ENCODE results near the gene FHL5. TPM values are rescaled to one million over a fixed set of nuclear protein-coding genes. Genes with fewer than 3 reads are reported as not detected.
"Not testable (repeated sequence)": the region's sequence is repeated elsewhere in the genome, so short reads cannot be mapped to it uniquely, and the experiment has no call there.

Gene FHL5
- total RNA-seq, 1 experiment from 2014 or later = not detected

GRCh38 chr6:96545882-96546281 is 17.0 kb upstream of the FHL5 start:
- Mint-ChIP-seq H3K9me3 (ENCODE audit: unreplicated experiment) (no peaks in the 10 kb centered on the region), H3K27ac (ENCODE audit: unreplicated experiment) (no peak overlapping the region), H3K27me3 (ENCODE audit: insufficient read depth, unreplicated experiment) (no peaks in the 10 kb centered on the region), H3K36me3 (ENCODE audit: insufficient read depth, unreplicated experiment) (peaks cover 30% of the 10 kb centered on the region), H3K4me1 (ENCODE audit: low read depth, unreplicated experiment) (no peaks in the 10 kb centered on the region), H3K4me3 (ENCODE audit: unreplicated experiment) (no peak overlapping the region)
- CTCF ChIA-PET = interaction anchor here (0.6 kb wide), 1 partner anchor 415 kb away, joined by 3 read pairs; no protein-coding TSS in a partner anchor
- TF ChIP-seq, protein P1, sequence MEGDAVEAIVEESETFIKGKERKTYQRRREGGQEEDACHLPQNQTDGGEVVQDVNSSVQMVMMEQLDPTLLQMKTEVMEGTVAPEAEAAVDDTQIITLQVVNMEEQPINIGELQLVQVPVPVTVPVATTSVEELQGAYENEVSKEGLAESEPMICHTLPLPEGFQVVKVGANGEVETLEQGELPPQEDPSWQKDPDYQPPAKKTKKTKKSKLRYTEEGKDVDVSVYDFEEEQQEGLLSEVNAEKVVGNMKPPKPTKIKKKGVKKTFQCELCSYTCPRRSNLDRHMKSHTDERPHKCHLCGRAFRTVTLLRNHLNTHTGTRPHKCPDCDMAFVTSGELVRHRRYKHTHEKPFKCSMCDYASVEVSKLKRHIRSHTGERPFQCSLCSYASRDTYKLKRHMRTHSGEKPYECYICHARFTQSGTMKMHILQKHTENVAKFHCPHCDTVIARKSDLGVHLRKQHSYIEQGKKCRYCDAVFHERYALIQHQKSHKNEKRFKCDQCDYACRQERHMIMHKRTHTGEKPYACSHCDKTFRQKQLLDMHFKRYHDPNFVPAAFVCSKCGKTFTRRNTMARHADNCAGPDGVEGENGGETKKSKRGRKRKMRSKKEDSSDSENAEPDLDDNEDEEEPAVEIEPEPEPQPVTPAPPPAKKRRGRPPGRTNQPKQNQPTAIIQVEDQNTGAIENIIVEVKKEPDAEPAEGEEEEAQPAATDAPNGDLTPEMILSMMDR (IDR thresholded peaks at IDR 0.05; ENCODE audit: insufficient read depth in 1 of 2, low read depth in 1 of 2, low read length in 1 of 2, severe bottlenecking in 1 of 2, unreplicated experiment in 1 of 2) = no peak
- no peaks in the 10 kb centered on the region; the same call in 1 of the 2 replicates for H3K36me3 ChIP-seq (ENCODE audit: control insufficient read depth, insufficient read depth, low read length)
- POLR2A ChIA-PET = no interaction called here
- H3K27me3 ChIP-seq (replicated peaks; ENCODE audit: control insufficient read depth, insufficient read depth, low read length) = no peaks in the 10 kb centered on the region
- no TSS peak for BruUV-seq (replicated peaks)
- H3K4me3 ChIP-seq (ENCODE audit: low read depth, low read length) = no peak overlapping the region
- intact Hi-C loops (cut with micrococcal nuclease; ENCODE audit: unreplicated experiment) = no loop called here
- H3K9me3 ChIP-seq = no peaks in the 10 kb centered on the region
- no peak for DNase-seq
- no peaks in the 10 kb centered on the region for H3K4me1 ChIP-seq

DNA sequence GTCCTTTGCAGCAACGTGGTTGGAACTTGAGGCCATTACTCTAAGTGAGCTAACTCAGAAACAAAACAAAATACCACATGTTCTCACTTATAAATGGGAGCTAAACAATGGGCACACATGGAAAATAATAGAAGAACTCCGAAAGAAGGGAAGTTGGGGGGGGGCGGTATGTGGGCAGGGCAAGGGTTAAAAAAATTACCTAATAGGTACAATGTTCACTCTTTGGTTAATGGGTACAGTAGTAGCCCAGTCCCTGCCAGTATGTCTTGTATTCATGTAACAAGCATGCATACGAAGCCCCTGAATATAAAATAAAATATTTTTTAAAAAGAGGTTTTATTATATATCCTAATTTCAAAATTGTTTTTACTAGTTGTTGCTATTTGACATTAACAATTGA is 15.3 kb upstream of the FHL5 start:
- POLR2A ChIA-PET = no interaction called here
- Mint-ChIP-seq H3K4me1 (ENCODE audit: low read depth, unreplicated experiment) (no peaks in the 10 kb centered on the region), H3K27ac (ENCODE audit: unreplicated experiment) (no peak overlapping the region), H3K36me3 (ENCODE audit: insufficient read depth, unreplicated experiment) (peaks cover 30% of the 10 kb centered on the region), H3K4me3 (ENCODE audit: unreplicated experiment) (no peak overlapping the region), H3K9me3 (ENCODE audit: unreplicated experiment) (no peaks in the 10 kb centered on the region), H3K27me3 (ENCODE audit: insufficient read depth, unreplicated experiment) (no peaks in the 10 kb centered on the region)
- Histone ChIP-seq H3K4me1 (no peaks in the 10 kb centered on the region), H3K4me3 (ENCODE audit: low read depth, low read length) (no peak overlapping the region), H3K9me3 (no peaks in the 10 kb centered on the region), H3K27me3 (replicated peaks; ENCODE audit: control insufficient read depth, insufficient read depth, low read length) (no peaks in the 10 kb centered on the region), H3K36me3 (ENCODE audit: control insufficient read depth, insufficient read depth, low read length) (no peaks in the 10 kb centered on the region; the same call in 1 of the 2 replicates)
- no peak for DNase-seq
- TF ChIP-seq, protein P1 (IDR thresholded peaks at IDR 0.05; ENCODE audit: insufficient read depth in 1 of 2, low read depth in 1 of 2, low read length in 1 of 2, severe bottlenecking in 1 of 2, unreplicated experiment in 1 of 2) = no peak
- CTCF ChIA-PET = interaction anchor here (0.7 kb wide), 1 partner anchor 422 kb away, joined by 3 read pairs; no protein-coding TSS in a partner anchor
- intact Hi-C loops (cut with micrococcal nuclease; ENCODE audit: unreplicated experiment) = no loop called here
- no TSS peak for BruUV-seq (replicated peaks)

- no peak overlapping the region for H3K27ac Mint-ChIP-seq (ENCODE audit: unreplicated experiment)
- no peaks in the 10 kb centered on the region for H3K27me3 Mint-ChIP-seq (ENCODE audit: insufficient read depth, unreplicated experiment)
- POLR2A ChIA-PET = no interaction called here
- peaks cover 25% of the 10 kb centered on the region for H3K36me3 Mint-ChIP-seq (ENCODE audit: insufficient read depth, unreplicated experiment)
- no peaks in the 10 kb centered on the region for H3K4me1 Mint-ChIP-seq (ENCODE audit: low read depth, unreplicated experiment)
- intact Hi-C loops (cut with micrococcal nuclease; ENCODE audit: unreplicated experiment) = no loop called here
- H3K4me3 ChIP-seq (ENCODE audit: low read depth, low read length) = no peak overlapping the region
- no peak for DNase-seq
- no peaks in the 10 kb centered on the region for H3K9me3 ChIP-seq
- H3K36me3 ChIP-seq (ENCODE audit: control insufficient read depth, insufficient read depth, low read length) = no peaks in the 10 kb centered on the region
- H3K27me3 ChIP-seq (replicated peaks; ENCODE audit: control insufficient read depth, insufficient read depth, low read length) = no peaks in the 10 kb centered on the region
- CTCF ChIA-PET = no interaction called here
- TF ChIP-seq, protein P1 (IDR thresholded peaks at IDR 0.05; ENCODE audit: insufficient read depth in 1 of 2, low read depth in 1 of 2, low read length in 1 of 2, severe bottlenecking in 1 of 2, unreplicated experiment in 1 of 2) = no peak
- H3K9me3 Mint-ChIP-seq (ENCODE audit: unreplicated experiment) = no peaks in the 10 kb centered on the region
- H3K4me1 ChIP-seq = no peaks in the 10 kb centered on the region
- BruUV-seq (replicated peaks) = no TSS peak
- no peak overlapping the region for H3K4me3 Mint-ChIP-seq (ENCODE audit: unreplicated experiment)
These were observed 8.4 kb upstream of the FHL5 start for GRCh38 chr6:96554558-96554957.

DNA sequence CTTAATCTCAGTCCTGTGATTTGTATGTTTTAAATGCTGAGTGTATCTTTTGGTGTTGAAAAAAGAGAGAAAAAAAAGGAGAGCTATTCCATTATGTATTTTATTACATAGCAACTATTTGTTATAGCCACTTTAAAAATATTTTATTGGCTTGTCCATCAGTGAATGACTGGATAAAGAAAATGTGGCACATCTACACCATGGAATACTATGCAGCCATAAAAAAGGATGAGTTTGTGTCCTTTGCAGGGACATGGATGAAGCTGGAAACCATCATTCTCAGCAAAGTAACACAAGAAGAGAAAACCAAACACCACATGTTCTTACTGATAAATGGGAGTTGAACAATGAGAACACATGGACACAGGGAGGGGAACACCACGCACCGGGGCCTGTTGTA is 3.2 kb upstream of the FHL5 start:
- H3K4me3 ChIP-seq (ENCODE audit: low read depth, low read length); intact Hi-C loops (cut with micrococcal nuclease; ENCODE audit: unreplicated experiment); H3K36me3 Mint-ChIP-seq (ENCODE audit: insufficient read depth, unreplicated experiment); BruUV-seq (replicated peaks); H3K9me3 ChIP-seq; CTCF ChIA-PET; POLR2A ChIA-PET; H3K36me3 ChIP-seq (ENCODE audit: control insufficient read depth, insufficient read depth, low read length); H3K4me1 ChIP-seq; H3K4me1 Mint-ChIP-seq (ENCODE audit: low read depth, unreplicated experiment); DNase-seq; H3K4me3 Mint-ChIP-seq (ENCODE audit: unreplicated experiment); H3K27me3 Mint-ChIP-seq (ENCODE audit: insufficient read depth, unreplicated experiment); H3K27ac Mint-ChIP-seq (ENCODE audit: unreplicated experiment); H3K9me3 Mint-ChIP-seq (ENCODE audit: unreplicated experiment); H3K27me3 ChIP-seq (replicated peaks; ENCODE audit: control insufficient read depth, insufficient read depth, low read length): not testable (repeated sequence)
